Measurements from ENCODE around the gene C11orf24.

Gene C11orf24

DNA sequence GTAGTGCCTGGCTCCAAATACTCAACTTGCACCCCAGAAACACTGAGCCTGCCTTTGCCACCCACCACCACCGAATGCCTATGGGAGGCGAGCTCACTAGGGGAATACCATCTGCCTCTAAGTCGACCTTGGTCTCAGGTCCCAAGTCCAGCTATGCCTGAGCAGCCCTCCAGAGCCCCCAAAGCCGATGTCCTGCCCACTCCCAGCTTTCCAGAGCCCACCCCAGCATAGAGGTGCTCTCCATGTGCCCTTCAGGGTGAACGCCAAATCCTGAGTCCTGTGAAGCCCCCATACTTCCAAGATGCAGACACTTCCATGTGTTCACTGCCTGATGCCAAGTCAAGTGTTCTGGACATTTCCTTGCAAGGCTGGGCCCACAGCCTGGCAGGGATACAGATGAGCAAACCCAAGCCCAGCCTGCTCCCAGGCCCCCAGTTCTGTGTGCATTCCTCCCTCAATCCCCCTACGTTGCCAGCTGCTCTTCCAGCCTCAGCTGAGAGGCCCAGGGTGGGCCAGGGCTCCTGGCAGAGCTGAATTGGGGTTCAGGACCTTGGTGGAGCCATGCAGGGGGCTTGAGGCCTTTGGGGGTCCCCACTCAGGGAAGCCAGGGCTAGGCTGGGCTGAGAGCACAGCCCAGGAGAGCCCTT lies 56.1 kb downstream of the C11orf24 start:
- peaks cover 16% of the 10 kb centered on the region for H3K27me3 ChIP-seq (ENCODE audit: insufficient read depth, poor library complexity, severe bottlenecking)
- no peak for DNase-seq (ENCODE audit: low read depth in 1 of 2, low spot score in 1 of 2)
- H3K27ac ChIP-seq (replicated peaks): no peak overlapping the region
- H3K4me3 ChIP-seq (replicated peaks; ENCODE audit: insufficient read depth, low read length): no peak overlapping the region
- TF ChIP-seq, protein P1, sequence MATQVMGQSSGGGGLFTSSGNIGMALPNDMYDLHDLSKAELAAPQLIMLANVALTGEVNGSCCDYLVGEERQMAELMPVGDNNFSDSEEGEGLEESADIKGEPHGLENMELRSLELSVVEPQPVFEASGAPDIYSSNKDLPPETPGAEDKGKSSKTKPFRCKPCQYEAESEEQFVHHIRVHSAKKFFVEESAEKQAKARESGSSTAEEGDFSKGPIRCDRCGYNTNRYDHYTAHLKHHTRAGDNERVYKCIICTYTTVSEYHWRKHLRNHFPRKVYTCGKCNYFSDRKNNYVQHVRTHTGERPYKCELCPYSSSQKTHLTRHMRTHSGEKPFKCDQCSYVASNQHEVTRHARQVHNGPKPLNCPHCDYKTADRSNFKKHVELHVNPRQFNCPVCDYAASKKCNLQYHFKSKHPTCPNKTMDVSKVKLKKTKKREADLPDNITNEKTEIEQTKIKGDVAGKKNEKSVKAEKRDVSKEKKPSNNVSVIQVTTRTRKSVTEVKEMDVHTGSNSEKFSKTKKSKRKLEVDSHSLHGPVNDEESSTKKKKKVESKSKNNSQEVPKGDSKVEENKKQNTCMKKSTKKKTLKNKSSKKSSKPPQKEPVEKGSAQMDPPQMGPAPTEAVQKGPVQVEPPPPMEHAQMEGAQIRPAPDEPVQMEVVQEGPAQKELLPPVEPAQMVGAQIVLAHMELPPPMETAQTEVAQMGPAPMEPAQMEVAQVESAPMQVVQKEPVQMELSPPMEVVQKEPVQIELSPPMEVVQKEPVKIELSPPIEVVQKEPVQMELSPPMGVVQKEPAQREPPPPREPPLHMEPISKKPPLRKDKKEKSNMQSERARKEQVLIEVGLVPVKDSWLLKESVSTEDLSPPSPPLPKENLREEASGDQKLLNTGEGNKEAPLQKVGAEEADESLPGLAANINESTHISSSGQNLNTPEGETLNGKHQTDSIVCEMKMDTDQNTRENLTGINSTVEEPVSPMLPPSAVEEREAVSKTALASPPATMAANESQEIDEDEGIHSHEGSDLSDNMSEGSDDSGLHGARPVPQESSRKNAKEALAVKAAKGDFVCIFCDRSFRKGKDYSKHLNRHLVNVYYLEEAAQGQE (IDR thresholded peaks at IDR 0.05; ENCODE audit: insufficient replicate concordance, low read depth): no peak
- TF ChIP-seq, protein P2, sequence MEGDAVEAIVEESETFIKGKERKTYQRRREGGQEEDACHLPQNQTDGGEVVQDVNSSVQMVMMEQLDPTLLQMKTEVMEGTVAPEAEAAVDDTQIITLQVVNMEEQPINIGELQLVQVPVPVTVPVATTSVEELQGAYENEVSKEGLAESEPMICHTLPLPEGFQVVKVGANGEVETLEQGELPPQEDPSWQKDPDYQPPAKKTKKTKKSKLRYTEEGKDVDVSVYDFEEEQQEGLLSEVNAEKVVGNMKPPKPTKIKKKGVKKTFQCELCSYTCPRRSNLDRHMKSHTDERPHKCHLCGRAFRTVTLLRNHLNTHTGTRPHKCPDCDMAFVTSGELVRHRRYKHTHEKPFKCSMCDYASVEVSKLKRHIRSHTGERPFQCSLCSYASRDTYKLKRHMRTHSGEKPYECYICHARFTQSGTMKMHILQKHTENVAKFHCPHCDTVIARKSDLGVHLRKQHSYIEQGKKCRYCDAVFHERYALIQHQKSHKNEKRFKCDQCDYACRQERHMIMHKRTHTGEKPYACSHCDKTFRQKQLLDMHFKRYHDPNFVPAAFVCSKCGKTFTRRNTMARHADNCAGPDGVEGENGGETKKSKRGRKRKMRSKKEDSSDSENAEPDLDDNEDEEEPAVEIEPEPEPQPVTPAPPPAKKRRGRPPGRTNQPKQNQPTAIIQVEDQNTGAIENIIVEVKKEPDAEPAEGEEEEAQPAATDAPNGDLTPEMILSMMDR (IDR thresholded peaks at IDR 0.05; ENCODE audit: insufficient read depth, low read length): no peak
- no peak for TF ChIP-seq SPI1 (IDR thresholded peaks at IDR 0.05; ENCODE audit: borderline replicate concordance, low read depth)
- no peak for TF ChIP-seq POLR2AphosphoS5 (IDR thresholded peaks at IDR 0.05; ENCODE audit: low read depth)
- no peak for TF ChIP-seq GABPA (IDR thresholded peaks at IDR 0.05; ENCODE audit: low read depth)

DNA sequence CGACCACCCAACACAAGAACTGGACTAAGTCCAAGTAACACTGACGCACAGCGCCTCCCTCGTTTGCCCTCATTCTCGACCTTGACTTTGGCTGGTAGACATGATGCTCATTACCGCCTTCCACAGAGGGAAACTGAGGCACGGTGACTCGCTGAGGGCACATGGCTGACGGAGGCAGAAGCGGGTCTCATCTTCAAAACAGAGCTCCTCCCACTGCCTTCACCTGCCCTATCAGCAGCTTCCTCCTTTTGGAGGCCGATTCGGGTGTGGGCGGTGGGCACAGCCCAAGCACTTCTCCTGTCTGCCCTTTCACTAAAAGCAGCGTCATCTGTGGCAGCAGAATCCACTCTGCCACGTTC lies 56.7 kb downstream of the C11orf24 start:
- DNase-seq (ENCODE audit: low read depth in 1 of 2, low spot score in 1 of 2): peak in 1 of 2 experiments; percentile 52
- H3K4me3 ChIP-seq (replicated peaks; ENCODE audit: insufficient read depth, low read length): no peak overlapping the region

DNA sequence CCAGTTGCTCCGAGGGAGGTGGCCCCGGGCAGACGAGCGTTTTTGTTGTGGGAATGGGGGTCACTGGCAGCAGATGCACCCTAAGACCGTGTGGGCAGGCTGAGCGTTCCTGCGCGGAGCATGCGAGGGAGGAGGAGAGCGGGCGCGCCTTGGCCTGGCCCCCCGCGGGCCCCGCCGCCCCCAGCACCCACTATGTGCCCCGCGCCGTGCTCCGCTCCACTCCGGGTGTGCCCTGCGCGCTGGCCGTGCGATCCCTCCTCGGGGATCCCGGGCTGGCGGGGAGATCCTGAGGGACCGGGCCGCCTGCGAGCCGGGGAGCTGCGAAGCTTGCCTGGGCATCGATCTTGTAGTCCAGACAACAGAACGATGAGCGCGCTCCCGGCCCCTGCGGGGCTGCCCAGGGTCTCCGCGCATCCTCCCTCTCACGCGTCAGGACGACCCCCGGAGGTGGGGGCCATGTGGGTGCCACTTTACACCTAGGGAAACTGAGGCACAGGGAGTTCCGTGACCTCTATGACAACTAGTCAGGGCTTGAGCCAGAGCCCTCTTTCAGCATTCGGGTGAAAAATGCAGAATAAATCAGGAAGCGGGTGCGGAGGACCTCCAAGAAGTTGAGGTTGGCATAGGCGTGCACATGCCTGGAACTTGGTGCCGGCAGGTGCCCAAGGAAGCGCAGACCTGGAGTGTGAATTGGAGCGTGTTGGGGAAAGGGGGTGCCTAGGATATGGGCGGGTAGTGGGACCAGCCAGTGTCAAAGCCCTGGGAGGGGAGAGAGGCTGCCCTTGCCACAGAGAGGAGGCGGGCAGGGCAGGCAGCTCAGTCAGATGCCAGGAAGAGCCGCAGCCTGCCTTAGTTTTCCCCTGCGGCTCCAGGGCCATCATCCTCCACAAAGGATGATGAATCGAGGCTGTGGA lies 57.3 kb downstream of the C11orf24 start:
- H3K4me3 ChIP-seq (replicated peaks; ENCODE audit: insufficient read depth, low read length): peak overlapping the region; percentile 52
- TF ChIP-seq POLR2AphosphoS5 (IDR thresholded peaks at IDR 0.05; ENCODE audit: low read depth) (no peak), SPI1 (IDR thresholded peaks at IDR 0.05; ENCODE audit: borderline replicate concordance, low read depth) (no peak), GABPA (IDR thresholded peaks at IDR 0.05; ENCODE audit: low read depth) (no peak)
- TF ChIP-seq, protein P2 (IDR thresholded peaks at IDR 0.05; ENCODE audit: insufficient read depth, low read length): no peak
- TF ChIP-seq, protein P1 (IDR thresholded peaks at IDR 0.05; ENCODE audit: insufficient replicate concordance, low read depth): no peak
- no peak for DNase-seq (ENCODE audit: low read depth in 1 of 2, low spot score in 1 of 2)
- H3K27ac ChIP-seq (replicated peaks): peak overlapping the region; percentile 84
- H3K27me3 ChIP-seq (ENCODE audit: insufficient read depth, poor library complexity, severe bottlenecking): peaks cover 16% of the 10 kb centered on the region

More for the DNA sequence above, 56.7 kb downstream of the C11orf24 start:
- H3K27ac ChIP-seq (replicated peaks): no peak overlapping the region
- TF ChIP-seq POLR2AphosphoS5 (IDR thresholded peaks at IDR 0.05; ENCODE audit: low read depth) (no peak), SPI1 (IDR thresholded peaks at IDR 0.05; ENCODE audit: borderline replicate concordance, low read depth) (no peak), GABPA (IDR thresholded peaks at IDR 0.05; ENCODE audit: low read depth) (no peak)
- TF ChIP-seq, protein P2 (IDR thresholded peaks at IDR 0.05; ENCODE audit: insufficient read depth, low read length): no peak
- TF ChIP-seq, protein P1 (IDR thresholded peaks at IDR 0.05; ENCODE audit: insufficient replicate concordance, low read depth): no peak
- H3K27me3 ChIP-seq (ENCODE audit: insufficient read depth, poor library complexity, severe bottlenecking): peaks cover 16% of the 10 kb centered on the region

Data from HL-60 (cell line).